HG02623 (cell line): ENCODE results near the gene PLCE1.
"Not testable (repeated sequence)": the region's sequence is repeated elsewhere in the genome, so short reads cannot be mapped to it uniquely, and the experiment has no call there.

ENCODE experiments used
- ATAC-seq: cut with Tn5 transposase; IDR thresholded peaks from one replicate; pipeline ENCODE4 v1.9.1; 2021; ENCODE audit warnings: moderate library complexity; ENCODE audit not compliant: unreplicated experiment

PLCE1 gene

GRCh38 chr10:93993782-93994437 lies at the start of gene PLCE1:
PLCE1 (plus strand) TSS chr10:93993931; CDS start chr10:94031047, 37,116 bp downstream.
- peak; percentile 41 for ATAC-seq

GRCh38 chr10:93945819-93946218 lies 47.9 kb upstream of the PLCE1 start:
- no peak for ATAC-seq

GRCh38 chr10:93947055-93947454 lies 46.7 kb upstream of the PLCE1 start:
- ATAC-seq: no peak

GRCh38 chr10:93947524-93947923 lies 46.2 kb upstream of the PLCE1 start:
- no peak for ATAC-seq

GRCh38 chr10:93951905-93952304 lies 41.8 kb upstream of the PLCE1 start:
- no peak for ATAC-seq

GRCh38 chr10:93954299-93954698 lies 39.4 kb upstream of the PLCE1 start:
- ATAC-seq: no peak

- no peak for ATAC-seq
Observed at GRCh38 chr10:93954726-93955363, 38.9 kb upstream of the PLCE1 start.

GRCh38 chr10:93958834-93959233 lies 34.9 kb upstream of the PLCE1 start:
- no peak for ATAC-seq

- ATAC-seq: not testable (repeated sequence)
Observed at GRCh38 chr10:93960988-93961387, 32.7 kb upstream of the PLCE1 start.

- no peak for ATAC-seq
Observed at GRCh38 chr10:93962973-93963372, 30.8 kb upstream of the PLCE1 start.

GRCh38 chr10:93963434-93963833 lies 30.3 kb upstream of the PLCE1 start:
- ATAC-seq: no peak

- ATAC-seq: no peak
Observed at GRCh38 chr10:93965911-93966310, 27.8 kb upstream of the PLCE1 start.

- ATAC-seq: no peak
Observed at GRCh38 chr10:93967756-93968155, 26.0 kb upstream of the PLCE1 start.

- no peak for ATAC-seq
Observed at GRCh38 chr10:93968540-93968945, 25.2 kb upstream of the PLCE1 start.

GRCh38 chr10:93970433-93971010 lies 23.2 kb upstream of the PLCE1 start:
- ATAC-seq: not testable (repeated sequence)

- no peak for ATAC-seq
Observed at GRCh38 chr10:93973748-93974445, 19.8 kb upstream of the PLCE1 start.

GRCh38 chr10:93977442-93977841 lies 16.3 kb upstream of the PLCE1 start:
- no peak for ATAC-seq

GRCh38 chr10:93980486-93980885 lies 13.2 kb upstream of the PLCE1 start:
- no peak for ATAC-seq

- no peak for ATAC-seq
Observed at GRCh38 chr10:93991114-93991513, 2.6 kb upstream of the PLCE1 start.

- no peak for ATAC-seq
Observed at GRCh38 chr10:93991596-93992284, 2.0 kb upstream of the PLCE1 start.

- no peak for ATAC-seq
Observed at GRCh38 chr10:93992400-93993030, 1.2 kb upstream of the PLCE1 start.
